CD14-positive monocyte (primary cell): ENCODE results near the gene CABP1. TPM values are rescaled to one million over a fixed set of nuclear protein-coding genes. Genes with fewer than 3 reads are reported as not detected.
A peak's percentile ranks its signal among the peaks of the same experiment; 100 is the strongest.

ENCODE experiments used
- DNase-seq, 3 donors: peaks; one replicate each; pipeline ENCODE4 v3.0.0-alpha.2; 2011 to 2022
- H2AFZ ChIP-seq: 2 replicates; pipeline ENCODE4 v1.6.0; 2012; ENCODE audit warnings: mild to moderate bottlenecking, low read depth, low read length, inconsistent platforms; ENCODE audit not compliant: insufficient read depth, poor library complexity, severe bottlenecking
- H3K27ac ChIP-seq, 2 donors: 1 replicate in 1 of 2; 2 replicates in 1 of 2; pipeline ENCODE4 v1.5.1; 2012 to 2013; ENCODE audit warnings: low read length in 2 of 2, control low read depth in 1 of 2, inconsistent platforms in 1 of 2, low read depth in 1 of 2, mild to moderate bottlenecking in 1 of 2
- H3K27me3 ChIP-seq, 2 donors: one replicate each; pipeline versions ENCODE4 v1.6.0 to v1.6.1; 2011 to 2013; ENCODE audit warnings: low read length in 2 of 2; ENCODE audit not compliant: control insufficient read depth in 2 of 2, insufficient read depth in 2 of 2
- H3K36me3 ChIP-seq, 2 donors: replicated peaks in 1 of 2; 1 replicate in 1 of 2; 2 replicates in 1 of 2; pipeline versions ENCODE4 v1.5.1 to v1.6.1; 2012 to 2013; ENCODE audit warnings: low read length in 2 of 2, control low read depth in 1 of 2, inconsistent platforms in 1 of 2, mild to moderate bottlenecking in 1 of 2; ENCODE audit not compliant: insufficient read depth in 2 of 2, control insufficient read depth in 1 of 2
- H3K4me1 ChIP-seq, 2 donors: 1 replicate in 1 of 2; 2 replicates in 1 of 2; pipeline versions ENCODE4 v1.5.1 to v1.6.1; 2012 to 2013; ENCODE audit warnings: low read length in 2 of 2, control low read depth in 1 of 2, inconsistent platforms in 1 of 2, mild to moderate bottlenecking in 1 of 2, moderate library complexity in 1 of 2; ENCODE audit not compliant: insufficient read depth in 2 of 2, control insufficient read depth in 1 of 2
- H3K4me2 ChIP-seq: replicated peaks from 2 replicates; pipeline ENCODE3; 2012; ENCODE audit warnings: low read length, moderate library complexity, mild to moderate bottlenecking; ENCODE audit not compliant: poor library complexity, severe bottlenecking; ENCODE audit errors: extremely low read depth
- H3K4me3 ChIP-seq, 3 experiments: fragments of 200-600 bp in 1 of 3; sonication (generic) in 1 of 3; replicated peaks in 1 of 3; 1 replicate in 2 of 3; 2 replicates in 1 of 3; pipeline ENCODE4 v1.5.1; 2011 to 2013; ENCODE audit warnings: low read length in 3 of 3, mild to moderate bottlenecking in 3 of 3, control low read depth in 2 of 3, low read depth in 2 of 3, inconsistent platforms in 1 of 3, moderate library complexity in 1 of 3
- H3K79me2 ChIP-seq: 2 replicates; pipeline ENCODE4 v1.6.0; 2012; ENCODE audit warnings: mild to moderate bottlenecking, control low read depth, inconsistent platforms, low read length, moderate library complexity; ENCODE audit not compliant: insufficient read depth
- H3K9ac ChIP-seq: 2 replicates; pipeline ENCODE4 v1.6.0; 2017; ENCODE audit warnings: low read length, mild to moderate bottlenecking; ENCODE audit not compliant: insufficient read depth, poor library complexity, severe bottlenecking
- H3K9me3 ChIP-seq, 2 donors: replicated peaks in 1 of 2; 1 replicate in 1 of 2; 2 replicates in 1 of 2; pipeline versions ENCODE4 v1.5.1 to v1.6.1; 2012 to 2013; ENCODE audit warnings: low read length in 2 of 2, control low read depth in 1 of 2; ENCODE audit not compliant: control insufficient read depth in 1 of 2, insufficient read depth in 1 of 2
- H4K20me1 ChIP-seq: 2 replicates; pipeline ENCODE4 v1.6.0; 2012; ENCODE audit warnings: mild to moderate bottlenecking, low read length, control low read depth, moderate library complexity; ENCODE audit not compliant: insufficient read depth
- H3K27ac Mint-ChIP-seq, 7 donors: one replicate each; pipeline ENCODE4 v1.8.0; 2020; ENCODE audit warnings: mild to moderate bottlenecking in 7 of 7, mixed read lengths in 7 of 7, moderate library complexity in 6 of 7, inconsistent platforms in 2 of 7
- H3K27me3 Mint-ChIP-seq, 3 donors: one replicate each; pipeline ENCODE4 v1.8.0; 2021 to 2022; ENCODE audit warnings: low read depth in 3 of 3, mild to moderate bottlenecking in 3 of 3, mixed read lengths in 3 of 3, moderate library complexity in 3 of 3, inconsistent platforms in 1 of 3
- H3K36me3 Mint-ChIP-seq, 2 donors: one replicate each; pipeline ENCODE4 v1.8.0; 2020; ENCODE audit warnings: mixed read lengths in 2 of 2, inconsistent platforms in 1 of 2, mild to moderate bottlenecking in 1 of 2
- H3K4me1 Mint-ChIP-seq: one replicate; pipeline ENCODE4 v1.8.0; 2020; ENCODE audit warnings: mild to moderate bottlenecking, mixed read lengths
- H3K4me3 Mint-ChIP-seq, 2 donors: one replicate each; pipeline ENCODE4 v1.8.0; 2020; ENCODE audit warnings: mild to moderate bottlenecking in 2 of 2, mixed read lengths in 2 of 2, moderate library complexity in 1 of 2
- H3K9me3 Mint-ChIP-seq, 7 donors: one replicate each; pipeline ENCODE4 v1.8.0; 2020 to 2022; ENCODE audit warnings: mixed read lengths in 7 of 7, mild to moderate bottlenecking in 6 of 7, moderate library complexity in 6 of 7, inconsistent platforms in 2 of 7
- WGBS: methylation state at CpG from one replicate; pipeline ENCODE4 v1.1.5; 2013; ENCODE audit warnings: missing lambda C conversion rate; ENCODE audit not compliant: insufficient coverage; 5-methylcytosine and 5-hydroxymethylcytosine counted together
- intact Hi-C, 2 donors: fragments of 100-400 bp; cut with micrococcal nuclease; formaldehyde crosslinking; loops; one replicate each; pipeline versions ENCODE4 v1.15.0 to v1.15.1; 2023
- polyA plus RNA-seq, 3 donors: library from polyadenylated mRNA; depleted of rRNA in 1 of 3; unstranded in 2 of 3; stranded (reverse) in 1 of 3; fragments of 300-500 nt in 2 of 3; fragments of >200 nt in 1 of 3; fragmentation: Illumina TruSeq in 2 of 3; gene quantifications; 1 replicate in 2 of 3; 2 replicates in 1 of 3; pipeline ENCODE4 v1.2.3, GENCODE V29; 2012 to 2021
- TF ChIP-seq, protein P1 (sequence below): fragments of 200-600 bp; IDR thresholded peaks from one replicate; pipeline ENCODE4 v1.8.0; 2022; ENCODE audit warnings: antibody characterized with exemption, mild to moderate bottlenecking

CABP1 gene
- polyA plus RNA-seq, 3 donors = 0.19 to 0.43 TPM; not detected in 1

DNA sequence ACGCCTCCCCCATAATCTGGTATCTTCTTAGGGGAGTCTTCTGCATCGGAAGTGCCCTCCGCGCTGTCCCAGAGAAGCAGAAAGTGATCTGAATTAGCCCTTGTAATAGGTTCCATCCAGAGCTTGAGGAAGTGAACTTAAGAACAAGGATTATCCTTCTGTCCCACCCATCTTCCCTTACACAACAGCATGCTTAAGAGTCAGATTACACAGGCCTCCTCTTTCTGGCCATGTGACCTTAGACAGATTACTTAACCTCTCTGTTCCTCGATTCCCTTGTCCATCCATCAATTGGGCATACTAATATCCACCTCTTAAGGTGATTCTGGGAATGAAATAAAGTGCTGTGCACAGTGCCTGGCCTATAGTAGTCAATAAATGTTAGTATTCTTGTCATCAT, 11.4 kb downstream of the CABP1 start:
- peak overlapping the region in 1 of 3 experiments; percentile 51 for H3K4me3 ChIP-seq
- Mint-ChIP-seq H3K4me1 (peaks cover 65% of the 10 kb centered on the region), H3K27me3 (peaks cover 6 to 21% (median 8%) of the 10 kb centered on the region in 3 donors), H3K36me3 (peaks cover 0 to 3% of the 10 kb centered on the region in 2 donors), H3K9me3 (no peaks in the 10 kb centered on the region), H3K4me3 (peak overlapping the region; percentile 60 to 84), H3K27ac (peak overlapping the region; percentile 83 to 96 (median 91))
- no peaks in the 10 kb centered on the region for H3K9me3 ChIP-seq
- TF ChIP-seq, protein P1, sequence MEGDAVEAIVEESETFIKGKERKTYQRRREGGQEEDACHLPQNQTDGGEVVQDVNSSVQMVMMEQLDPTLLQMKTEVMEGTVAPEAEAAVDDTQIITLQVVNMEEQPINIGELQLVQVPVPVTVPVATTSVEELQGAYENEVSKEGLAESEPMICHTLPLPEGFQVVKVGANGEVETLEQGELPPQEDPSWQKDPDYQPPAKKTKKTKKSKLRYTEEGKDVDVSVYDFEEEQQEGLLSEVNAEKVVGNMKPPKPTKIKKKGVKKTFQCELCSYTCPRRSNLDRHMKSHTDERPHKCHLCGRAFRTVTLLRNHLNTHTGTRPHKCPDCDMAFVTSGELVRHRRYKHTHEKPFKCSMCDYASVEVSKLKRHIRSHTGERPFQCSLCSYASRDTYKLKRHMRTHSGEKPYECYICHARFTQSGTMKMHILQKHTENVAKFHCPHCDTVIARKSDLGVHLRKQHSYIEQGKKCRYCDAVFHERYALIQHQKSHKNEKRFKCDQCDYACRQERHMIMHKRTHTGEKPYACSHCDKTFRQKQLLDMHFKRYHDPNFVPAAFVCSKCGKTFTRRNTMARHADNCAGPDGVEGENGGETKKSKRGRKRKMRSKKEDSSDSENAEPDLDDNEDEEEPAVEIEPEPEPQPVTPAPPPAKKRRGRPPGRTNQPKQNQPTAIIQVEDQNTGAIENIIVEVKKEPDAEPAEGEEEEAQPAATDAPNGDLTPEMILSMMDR = no peak
- no peaks in the 10 kb centered on the region for H3K79me2 ChIP-seq
- H3K27me3 ChIP-seq = no peaks in the 10 kb centered on the region
- H3K9ac ChIP-seq = no peak overlapping the region
- WGBS = no CpG with 5 or more reads among the region's 5 CpGs
- peak overlapping the region; percentile 61 for H3K4me2 ChIP-seq
- H3K36me3 ChIP-seq = no peaks in the 10 kb centered on the region
- H3K4me1 ChIP-seq = peaks cover 54 to 64% of the 10 kb centered on the region in 2 donors
- peak; percentile 65 to 75 (median 71) for DNase-seq
- H4K20me1 ChIP-seq = no peaks in the 10 kb centered on the region
- H3K27ac ChIP-seq = peak overlapping the region in 1 of 2 donors; percentile 61
- peak overlapping the region; percentile 55 for H2AFZ ChIP-seq
- intact Hi-C loops = loop anchor here in 1 of 2 donors (5.0 kb wide), 1 partner anchor 35 kb away; the partner anchor contains the start of gene MLEC

DNA sequence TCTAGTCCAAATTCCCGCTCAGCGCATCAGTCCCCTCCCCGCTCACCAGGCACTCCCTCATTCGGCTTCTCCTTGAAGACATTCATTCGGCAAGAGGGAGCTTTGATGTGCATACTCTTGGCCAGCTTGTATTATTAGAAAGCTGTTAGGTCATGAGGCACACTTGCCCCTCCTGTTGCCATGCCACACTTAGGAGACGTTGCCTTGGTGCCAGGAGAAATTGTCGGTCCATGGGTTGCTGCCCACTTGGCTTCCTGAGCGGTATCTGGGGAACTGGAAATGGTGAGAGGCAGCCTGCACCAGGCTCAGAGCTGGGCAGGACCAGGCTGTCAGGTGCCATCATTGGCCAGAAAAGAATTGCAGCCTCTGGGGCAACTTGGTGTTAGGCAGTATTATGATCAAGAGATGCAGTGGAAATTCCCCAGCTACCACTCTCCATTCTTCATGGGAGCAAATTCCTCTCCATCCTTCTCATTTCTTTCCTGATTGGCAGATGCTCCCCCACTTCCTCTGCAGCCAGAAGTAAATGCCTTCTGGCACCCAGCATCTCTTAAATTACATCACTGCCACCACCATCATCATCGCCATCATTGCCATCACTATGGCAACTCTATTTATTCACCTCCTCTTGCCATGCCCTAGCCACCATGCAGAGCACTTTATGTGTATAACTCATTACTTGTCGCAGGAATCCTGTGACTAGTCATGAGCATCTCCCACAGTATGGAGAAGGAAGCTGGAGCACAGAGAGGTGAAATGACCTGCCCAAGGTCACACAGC, 12.4 kb downstream of the CABP1 start:
- Mint-ChIP-seq H3K4me1 (peaks cover 63% of the 10 kb centered on the region), H3K27ac (peak overlapping the region in 6 of 7 donors; percentile 45 to 96 (median 66)), H3K27me3 (peaks cover 5 to 20% (median 7%) of the 10 kb centered on the region in 3 donors), H3K36me3 (peaks cover 0 to 3% of the 10 kb centered on the region in 2 donors), H3K4me3 (no peak overlapping the region), H3K9me3 (no peaks in the 10 kb centered on the region)
- TF ChIP-seq, protein P1 = no peak
- Histone ChIP-seq H3K36me3 (no peaks in the 10 kb centered on the region), H2AFZ (no peak overlapping the region), H3K9me3 (no peaks in the 10 kb centered on the region), H3K27ac (no peak overlapping the region), H3K9ac (no peak overlapping the region), H3K4me2 (no peak overlapping the region), H3K4me1 (peaks cover 54 to 64% of the 10 kb centered on the region in 2 donors), H3K79me2 (no peaks in the 10 kb centered on the region), H3K27me3 (no peaks in the 10 kb centered on the region), H3K4me3 (no peak overlapping the region), H4K20me1 (no peaks in the 10 kb centered on the region)
- WGBS = 93% methylated on average over 5 of the region's 10 CpGs
- DNase-seq = peak in 2 of 3 donors; percentile 7 to 35
- intact Hi-C loops = loop anchor here in 1 of 2 donors (5.0 kb wide), 1 partner anchor 34 kb away; the partner anchor contains the start of gene MLEC
